Panc1 (cell line): Measurements from ENCODE around the gene ATG13. TPM values are rescaled to one million over a fixed set of nuclear protein-coding genes. Genes with fewer than 3 reads are reported as not detected.

Source experiments
- ATAC-seq: fragments of 200-7000 bp; cut with Tn5 transposase; 2 replicates; pipeline ENCODE4 v1.9.1; 2020; ENCODE audit warnings: mild to moderate bottlenecking, moderate library complexity
- BruUV-seq: library from RNA; stranded (reverse); fragments of 400-500 nt; replicated peaks from 2 replicates; lab custom pipeline; 2021; lab: Mats Ljungman, UMichigan
- CTCF ChIA-PET: fragments of 300-600 bp; sonication (Branson Sonifier 250); formaldehyde crosslinking; loops from one replicate; lab custom pipeline; 2022; ENCODE audit warnings: antibody characterized with exemption; lab: Charles Lee
- POLR2A ChIA-PET: fragments of 300-600 bp; sonication (Branson Sonifier 250); formaldehyde crosslinking; loops from one replicate; lab custom pipeline; 2022; ENCODE audit warnings: antibody characterized with exemption; lab: Charles Lee
- DNase-seq: peaks from one replicate; pipeline ENCODE4 v3.0.0-alpha.2; 2010; ENCODE audit warnings: low read depth, low spot score
- H3K27ac ChIP-seq: 2 replicates; pipeline ENCODE4 v1.5.1; 2011; ENCODE audit warnings: mild to moderate bottlenecking, low read length, inconsistent platforms
- H3K27me3 ChIP-seq: fragments of 200-500 bp; sonication (Bioruptor generic); 2 replicates; pipeline ENCODE4 v1.6.0; 2014; ENCODE audit warnings: low read length, inconsistent platforms; ENCODE audit not compliant: control insufficient read depth, insufficient read depth
- H3K36me3 ChIP-seq: fragments of 200-500 bp; sonication (Bioruptor generic); 2 replicates; pipeline ENCODE4 v1.5.1; 2014; ENCODE audit warnings: inconsistent platforms, mild to moderate bottlenecking, low read length, moderate library complexity; ENCODE audit not compliant: control insufficient read depth, insufficient read depth
- H3K4me1 ChIP-seq: 2 replicates; pipeline ENCODE4 v1.5.1; 2011; ENCODE audit warnings: inconsistent platforms, mild to moderate bottlenecking, low read length, moderate library complexity; ENCODE audit not compliant: control insufficient read depth, insufficient read depth
- H3K4me3 ChIP-seq, 2 experiments: 2 replicates each; pipeline ENCODE4 v1.5.1; 2011 to 2012; ENCODE audit warnings: low read depth in 2 of 2, low read length in 2 of 2, mild to moderate bottlenecking in 2 of 2, inconsistent platforms in 1 of 2, moderate library complexity in 1 of 2
- H3K9me3 ChIP-seq: fragments of 200-500 bp; sonication (Bioruptor generic); 2 replicates; pipeline ENCODE4 v1.5.1; 2014; ENCODE audit warnings: low read depth, mild to moderate bottlenecking, inconsistent platforms, low read length, moderate library complexity; ENCODE audit not compliant: control insufficient read depth, insufficient read depth
- CTCF ChIP-seq: fragments of 450-650 bp; IDR thresholded peaks from 2 replicates; pipeline ENCODE4 v1.5.1; 2017; ENCODE audit warnings: mild to moderate bottlenecking
- POLR2AphosphoS5 ChIP-seq: IDR thresholded peaks from 2 replicates; pipeline ENCODE4 v1.6.1; 2012; ENCODE audit warnings: mild to moderate bottlenecking, low read depth, low read length, moderate library complexity
- REST ChIP-seq, 2 experiments: IDR thresholded peaks; 2 replicates each; pipeline ENCODE4 v1.6.1; 2011 to 2012; ENCODE audit warnings: low read depth in 2 of 2, control low read depth in 1 of 2, low read length in 1 of 2, mild to moderate bottlenecking in 1 of 2, moderate library complexity in 1 of 2; ENCODE audit not compliant: insufficient read depth in 1 of 2
- SIN3A ChIP-seq: IDR thresholded peaks from 2 replicates; pipeline ENCODE4 v1.6.1; 2012; ENCODE audit warnings: low read depth, mild to moderate bottlenecking, low read length, moderate library complexity, borderline replicate concordance; ENCODE audit not compliant: insufficient read depth
- TCF7L2 ChIP-seq: IDR thresholded peaks from 2 replicates; pipeline ENCODE4 v1.6.1; 2011; ENCODE audit warnings: mild to moderate bottlenecking, low read depth, low read length, inconsistent platforms
- in situ Hi-C: cut with HindIII; loops from 2 replicates; pipeline ENCODE4 v1.10.0; 2016; ENCODE audit warnings: low sequenced_read_pairs, low pct_unique_long_range_greater_than_20kb
- intact Hi-C: fragments of 100-400 bp; cut with micrococcal nuclease; formaldehyde crosslinking; loops from one replicate; pipeline ENCODE4 v1.10.0; 2022; ENCODE audit not compliant: unreplicated experiment
- total RNA-seq: library from RNA; stranded (reverse); gene quantifications from one replicate; pipeline ENCODE4 v1.2.1, GENCODE V29; 2021; ENCODE audit not compliant: unreplicated experiment

Gene ATG13
- total RNA-seq, 1 experiment from 2014 or later, result 57.9 TPM

- Histone ChIP-seq H3K4me3 (no peak overlapping the region), H3K36me3 (peaks cover 3% of the 10 kb centered on the region), H3K4me1 (no peaks in the 10 kb centered on the region), H3K27ac (no peak overlapping the region), H3K9me3 (no peaks in the 10 kb centered on the region), H3K27me3 (no peaks in the 10 kb centered on the region)
- no peak for DNase-seq
- ATAC-seq, result no peak
- TF ChIP-seq REST (IDR thresholded peaks at IDR 0.05; ENCODE audit: insufficient read depth in 1 of 2, low read depth in 2 of 2, low read length in 1 of 2) (no peak), CTCF (no peak), TCF7L2 (no peak), POLR2AphosphoS5 (no peak), SIN3A (no peak)
- BruUV-seq, result no TSS peak
- intact Hi-C loops, result no loop called here
- in situ Hi-C loops, result no loop called here
- CTCF ChIA-PET, result no interaction called here
- POLR2A ChIA-PET, result no interaction called here
Measured at GRCh38 chr11:46662366-46662765, 45.0 kb downstream of the ATG13 start.

GRCh38 chr11:46663277-46663940 is 46.1 kb downstream of the ATG13 start:
- Histone ChIP-seq H3K27me3 (no peaks in the 10 kb centered on the region), H3K4me3 (no peak overlapping the region), H3K27ac (no peak overlapping the region), H3K36me3 (peaks cover 5% of the 10 kb centered on the region), H3K9me3 (no peaks in the 10 kb centered on the region), H3K4me1 (no peaks in the 10 kb centered on the region)
- in situ Hi-C loops, result no loop called here
- no peak for ATAC-seq
- intact Hi-C loops, result no loop called here
- BruUV-seq, result no TSS peak
- ChIA-PET POLR2A (no interaction called here), CTCF (interaction anchor here (0.7 kb wide), 1 partner anchor 93 kb away, joined by 7 read pairs; no protein-coding TSS in a partner anchor)
- TF ChIP-seq POLR2AphosphoS5 (no peak), CTCF (no peak), TCF7L2 (no peak), REST (IDR thresholded peaks at IDR 0.05; ENCODE audit: insufficient read depth in 1 of 2, low read depth in 2 of 2, low read length in 1 of 2) (no peak), SIN3A (no peak)
- no peak for DNase-seq
